Lower leg skin (tissue), 3 donors: Measurements from ENCODE around the gene WDTC1.

Experiments
- CTCF ChIP-seq, 3 donors: fragments of 450-650 bp; IDR thresholded peaks; one replicate each; pipeline ENCODE4 v1.5.1; 2016; ENCODE audit warnings: antibody characterized with exemption in 3 of 3, mild to moderate bottlenecking in 3 of 3, moderate library complexity in 2 of 3
- POLR2A ChIP-seq, 2 donors: fragments of 450-650 bp; IDR thresholded peaks; one replicate each; pipeline ENCODE4 v1.6.1; 2016 to 2017; ENCODE audit warnings: antibody characterized with exemption in 2 of 2, mild to moderate bottlenecking in 1 of 2, moderate library complexity in 1 of 2

DNA sequence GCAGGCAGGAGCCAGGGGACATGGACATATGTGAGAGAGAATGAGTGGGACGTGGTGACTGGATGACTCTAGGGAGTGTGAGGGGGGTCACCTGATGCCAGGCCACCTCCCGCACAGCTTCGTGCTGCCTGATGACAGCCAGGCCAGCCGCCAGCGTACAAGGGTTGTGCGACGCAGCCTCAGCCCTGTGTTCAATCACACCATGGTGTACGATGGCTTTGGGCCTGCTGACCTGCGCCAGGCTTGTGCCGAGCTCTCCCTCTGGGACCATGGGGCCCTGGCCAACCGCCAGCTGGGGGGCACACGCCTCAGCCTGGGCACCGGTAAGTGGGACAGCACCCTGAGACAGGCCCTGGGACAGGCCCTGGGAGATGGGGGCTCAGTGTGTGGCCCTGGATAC is 118.7 kb downstream of the WDTC1 start:
- TF ChIP-seq CTCF (IDR thresholded peaks at IDR 0.05) (no peak), POLR2A (IDR thresholded peaks at IDR 0.05) (no peak)
